Measurements from ENCODE around the gene KIFAP3. TPM values are rescaled to one million over a fixed set of nuclear protein-coding genes. Genes with fewer than 3 reads are reported as not detected.

KIFAP3 gene
- total and polyA plus RNA-seq, 2 of the 8 experiments (the other 6 are each of a cell fraction or from before 2014, with no cell fraction given) = 1.3 to 3.2 TPM

GRCh38 chr1:170073893-170074249 lies 624 bp downstream of the KIFAP3 start:
- Histone ChIP-seq H2BK12ac (ENCODE audit: low read depth, low read length) (no peak overlapping the region), H3K4ac (replicated peaks; ENCODE audit: insufficient read length, low read depth, low read length) (no peak overlapping the region), H4K8ac (ENCODE audit: extremely low read depth, insufficient read depth, low read length) (no peak overlapping the region), H2BK5ac (ENCODE audit: low read depth, low read length) (no peak overlapping the region), H2BK120ac (replicated peaks; ENCODE audit: low read depth, low read length) (no peak overlapping the region), H3K23me2 (ENCODE audit: low read depth, low read length) (peaks cover 4% of the 10 kb centered on the region; the same call in 1 of the 2 replicates), H2BK15ac (ENCODE audit: low read length) (no peak overlapping the region), H3K18ac (ENCODE audit: extremely low read depth, low read length) (no peak overlapping the region), H3K4me3 (ENCODE audit: extremely low read depth in 1 of 4, insufficient read depth in 2 of 4, low read depth in 3 of 4, low read length in 4 of 4) (peak overlapping the region; percentile 62 to 88 (median 76)), H3K56ac (replicated peaks; ENCODE audit: insufficient read length, low read depth, low read length) (no peak overlapping the region), H3K36me3 (ENCODE audit: control insufficient read depth in 2 of 4, insufficient read depth in 4 of 4, low read length in 3 of 4) (no peaks in the 10 kb centered on the region), H3K4me2 (ENCODE audit: insufficient read depth in 1 of 2, low read depth in 2 of 2, low read length in 2 of 2) (peak overlapping the region; percentile 80 to 98), H3K27me3 (replicated peaks in 1 of 4; ENCODE audit: control insufficient read depth in 3 of 4, extremely low read depth in 1 of 4, insufficient read depth in 3 of 4, low read length in 3 of 4) (no peaks in the 10 kb centered on the region), H2AFZ (ENCODE audit: low read length) (peak overlapping the region; percentile 98), H3K27ac (ENCODE audit: low read depth, low read length) (no peak overlapping the region), H4K91ac (replicated peaks; ENCODE audit: insufficient read length, low read length) (no peak overlapping the region), H3K9ac (replicated peaks in 1 of 4; ENCODE audit: extremely low read depth in 1 of 4, low read depth in 3 of 4, low read length in 3 of 4) (peak overlapping the region in 1 of 4 experiments; percentile 49; a peak in 2 of 7 replicates), H3K23ac (ENCODE audit: insufficient read length) (no peak overlapping the region), H3K9me3 (ENCODE audit: insufficient read depth in 2 of 2, low read depth in 1 of 2, low read length in 1 of 2) (no peaks in the 10 kb centered on the region; a peak in 1 of 4 replicates), H3K4me1 (replicated peaks in 1 of 4; ENCODE audit: control insufficient read depth in 3 of 4, insufficient read depth in 4 of 4, low read length in 3 of 4) (no peaks in the 10 kb centered on the region; a peak in 1 of 7 replicates), H3K79me1 (ENCODE audit: low read depth, low read length) (no peaks in the 10 kb centered on the region), H3K79me2 (ENCODE audit: control insufficient read depth in 1 of 2, insufficient read depth in 2 of 2, low read length in 2 of 2) (no peaks in the 10 kb centered on the region), H4K5ac (ENCODE audit: insufficient read length, low read depth, low read length) (no peak overlapping the region), H2BK20ac (ENCODE audit: low read length) (no peak overlapping the region), H3K14ac (ENCODE audit: insufficient read length) (no peak overlapping the region), H2AK5ac (ENCODE audit: low read depth, low read length) (no peak overlapping the region), H4K20me1 (replicated peaks in 1 of 2; ENCODE audit: control insufficient read depth in 1 of 2, insufficient read depth in 2 of 2, low read length in 2 of 2) (no peaks in the 10 kb centered on the region)
- ChIA-PET CTCF (ENCODE audit: partially characterized antibody) (interaction anchor here (0.7 to 1.7 kb wide), 10 partner anchors 10 to 458 kb away, joined by 3 to 8 read pairs (median 4); partner anchors contain the start of gene GORAB), POLR2A (ENCODE audit: partially characterized antibody) (no interaction called here)
- FAIRE-seq (no peak), DNase-seq (ENCODE audit: low read depth in 1 of 2, low spot score in 2 of 2) (no peak)
- 25% methylated on average over 8 of the region's 8 CpGs; no CpG with 5 or more reads in 1 of the 2 experiments for WGBS, 2 experiments (ENCODE audit: extremely low coverage in 1 of 2, insufficient coverage in 1 of 2, insufficient read length in 1 of 2, insufficient replicate concordance in 2 of 2, low coverage in 1 of 2, low lambda C conversion rate in 2 of 2, missing lambda C conversion rate in 1 of 2)
- no peak for TF ChIP-seq GTF2F1 (IDR thresholded peaks at IDR 0.05; ENCODE audit: borderline replicate concordance, low read depth, low read length)
- no peak for TF ChIP-seq KDM4A (IDR thresholded peaks at IDR 0.05; ENCODE audit: low read depth, low read length, severe bottlenecking)
- TF ChIP-seq CREB1 (IDR thresholded peaks at IDR 0.05) = no peak
- TF ChIP-seq EGR1 (IDR thresholded peaks at IDR 0.05; ENCODE audit: borderline replicate concordance, low read depth, low read length) = no peak
- no peak for TF ChIP-seq RAD21 (IDR thresholded peaks at IDR 0.05 in 1 of 2, conservative IDR thresholded peaks at IDR 0.05 in 1 of 2; ENCODE audit: low read depth in 2 of 2, low read length in 2 of 2)
- no peak for TF ChIP-seq HDAC6 (IDR thresholded peaks at IDR 0.05; ENCODE audit: low read depth, low read length)
- TF ChIP-seq CBX8 (IDR thresholded peaks at IDR 0.05; ENCODE audit: borderline replicate concordance, low read depth, low read length) = no peak
- no peak for TF ChIP-seq CBX5 (IDR thresholded peaks at IDR 0.05; ENCODE audit: low read depth, low read length)
- no peak for TF ChIP-seq SIRT6 (IDR thresholded peaks at IDR 0.05; ENCODE audit: low read length)
- TF ChIP-seq RXRA (IDR thresholded peaks at IDR 0.05; ENCODE audit: insufficient read depth, low read depth, low read length) = no peak
- TF ChIP-seq SP4 (IDR thresholded peaks at IDR 0.05; ENCODE audit: low read length) = no peak
- no peak for TF ChIP-seq BACH1 (IDR thresholded peaks at IDR 0.05; ENCODE audit: low read length)
- no peak for TF ChIP-seq JUN (IDR thresholded peaks at IDR 0.05; ENCODE audit: low read depth, low read length)
- TF ChIP-seq, protein P1, sequence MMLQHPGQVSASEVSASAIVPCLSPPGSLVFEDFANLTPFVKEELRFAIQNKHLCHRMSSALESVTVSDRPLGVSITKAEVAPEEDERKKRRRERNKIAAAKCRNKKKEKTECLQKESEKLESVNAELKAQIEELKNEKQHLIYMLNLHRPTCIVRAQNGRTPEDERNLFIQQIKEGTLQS (IDR thresholded peaks at IDR 0.05; ENCODE audit: insufficient read depth, low read depth, low read length) = no peak
- TF ChIP-seq JUND (IDR thresholded peaks at IDR 0.05; ENCODE audit: low read length) = no peak

Data from H1 (cell line).